22Rv1 (cell line): ENCODE results near the gene TMPRSS15.

ENCODE experiments used
- H3K27ac ChIP-seq: fragments of 450-650 bp; 2 replicates; pipeline ENCODE4 v1.5.1; 2017
- ZFX ChIP-seq: fragments of 450-650 bp; IDR thresholded peaks from 2 replicates; pipeline ENCODE4 v1.6.1; 2017; ENCODE audit warnings: antibody characterized with exemption, borderline replicate concordance
- TF ChIP-seq, protein P1 (sequence below): fragments of 450-650 bp; IDR thresholded peaks from 2 replicates; pipeline ENCODE4 v1.5.1; 2017; ENCODE audit warnings: mild to moderate bottlenecking

TMPRSS15 gene

DNA sequence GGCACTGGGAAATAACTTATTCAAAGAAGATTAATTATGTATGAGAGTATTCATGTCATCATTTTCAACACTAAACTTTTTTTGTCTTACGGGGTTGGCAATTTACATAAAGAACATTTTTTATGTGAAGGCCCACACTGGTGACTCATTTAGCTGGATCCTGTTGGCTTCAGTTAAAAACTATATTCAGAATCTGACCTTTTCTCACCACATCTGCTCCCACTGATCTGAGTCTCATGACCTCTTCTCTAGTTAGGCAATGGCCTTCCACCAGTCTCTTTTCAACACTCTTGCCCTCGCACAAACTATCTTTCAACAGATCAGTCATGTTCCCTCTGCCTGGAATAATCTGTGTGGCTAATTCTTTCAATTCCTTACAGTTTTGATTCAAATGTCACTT, 53.4 kb downstream of the TMPRSS15 start:
- no peak for TF ChIP-seq ZFX
- no peak overlapping the region for H3K27ac ChIP-seq

DNA sequence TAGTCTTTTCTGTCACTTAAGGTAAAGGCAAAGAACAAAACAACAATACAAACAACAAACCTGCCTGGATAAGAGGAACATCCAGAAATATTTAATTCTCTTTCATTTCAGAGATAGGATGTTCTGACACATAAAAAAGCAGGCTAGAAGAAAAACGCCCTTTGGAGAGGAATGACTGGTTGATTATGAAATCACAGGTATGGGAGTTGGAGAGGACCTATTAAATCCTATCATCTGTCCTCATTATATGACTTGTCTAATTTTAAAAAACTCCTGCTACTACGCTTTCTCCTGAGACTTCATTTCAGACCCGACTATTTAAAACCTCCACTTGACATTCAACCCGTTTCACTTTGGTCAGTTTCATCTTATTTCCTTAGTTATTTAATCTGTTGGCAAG, 54.1 kb downstream of the TMPRSS15 start:
- no peak overlapping the region for H3K27ac ChIP-seq
- TF ChIP-seq, protein P1, sequence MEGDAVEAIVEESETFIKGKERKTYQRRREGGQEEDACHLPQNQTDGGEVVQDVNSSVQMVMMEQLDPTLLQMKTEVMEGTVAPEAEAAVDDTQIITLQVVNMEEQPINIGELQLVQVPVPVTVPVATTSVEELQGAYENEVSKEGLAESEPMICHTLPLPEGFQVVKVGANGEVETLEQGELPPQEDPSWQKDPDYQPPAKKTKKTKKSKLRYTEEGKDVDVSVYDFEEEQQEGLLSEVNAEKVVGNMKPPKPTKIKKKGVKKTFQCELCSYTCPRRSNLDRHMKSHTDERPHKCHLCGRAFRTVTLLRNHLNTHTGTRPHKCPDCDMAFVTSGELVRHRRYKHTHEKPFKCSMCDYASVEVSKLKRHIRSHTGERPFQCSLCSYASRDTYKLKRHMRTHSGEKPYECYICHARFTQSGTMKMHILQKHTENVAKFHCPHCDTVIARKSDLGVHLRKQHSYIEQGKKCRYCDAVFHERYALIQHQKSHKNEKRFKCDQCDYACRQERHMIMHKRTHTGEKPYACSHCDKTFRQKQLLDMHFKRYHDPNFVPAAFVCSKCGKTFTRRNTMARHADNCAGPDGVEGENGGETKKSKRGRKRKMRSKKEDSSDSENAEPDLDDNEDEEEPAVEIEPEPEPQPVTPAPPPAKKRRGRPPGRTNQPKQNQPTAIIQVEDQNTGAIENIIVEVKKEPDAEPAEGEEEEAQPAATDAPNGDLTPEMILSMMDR: no peak
- TF ChIP-seq ZFX: no peak

DNA sequence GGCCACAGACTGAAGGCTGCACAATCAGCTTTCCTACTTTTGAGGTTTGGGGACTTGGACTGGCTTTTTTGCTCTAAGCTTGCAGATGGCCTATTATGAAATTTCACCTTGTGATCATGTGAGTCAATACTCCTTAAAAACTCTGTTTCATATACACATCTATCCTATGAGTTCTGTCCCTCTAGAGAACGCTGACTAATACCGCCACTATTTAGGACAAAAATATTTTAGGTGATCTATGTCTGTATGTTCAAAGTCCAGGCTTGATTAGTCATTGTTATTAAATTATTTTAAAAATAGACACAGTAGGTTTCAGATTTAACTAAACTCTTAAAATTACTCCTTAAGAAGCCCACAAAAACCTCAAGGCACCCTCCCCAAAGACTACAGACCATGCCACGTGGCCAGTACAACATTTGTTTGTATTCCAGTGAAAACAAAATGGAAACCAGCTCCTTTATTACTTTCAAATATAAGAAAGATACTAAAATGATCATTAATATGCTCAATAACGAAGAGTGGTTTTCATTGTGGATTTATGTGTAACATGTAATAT, 63.1 kb downstream of the TMPRSS15 start:
- no peak overlapping the region for H3K27ac ChIP-seq
- TF ChIP-seq, protein P1: no peak
- TF ChIP-seq ZFX: no peak

DNA sequence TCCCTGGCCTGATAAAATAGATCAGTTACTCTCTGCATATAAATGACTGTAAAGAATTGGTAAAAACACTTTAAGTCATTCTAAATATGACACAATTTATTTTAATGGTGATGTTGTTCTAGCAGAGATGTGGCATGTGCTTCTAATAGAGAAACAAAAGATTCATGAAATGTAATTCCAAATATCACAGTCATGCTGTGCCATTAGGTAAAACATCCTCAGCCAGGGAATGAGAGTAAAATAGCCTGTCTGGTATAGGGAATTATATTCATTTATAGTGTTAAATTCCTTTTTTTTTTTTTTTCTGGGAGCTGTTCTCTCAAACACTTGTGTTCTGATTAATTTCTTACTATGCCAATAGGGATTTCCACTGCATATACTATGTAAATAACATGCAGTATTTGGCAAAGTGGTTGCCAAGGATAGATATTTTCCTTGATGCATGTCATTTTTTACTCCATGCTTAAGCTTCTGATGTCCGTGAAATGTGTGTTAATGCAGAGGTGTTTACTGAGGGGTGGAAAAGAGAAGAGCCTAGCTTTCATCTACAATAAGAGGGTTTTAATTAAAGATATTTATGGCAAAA, 67.8 kb downstream of the TMPRSS15 start:
- TF ChIP-seq ZFX: no peak
- TF ChIP-seq, protein P1: no peak
- no peak overlapping the region for H3K27ac ChIP-seq

DNA sequence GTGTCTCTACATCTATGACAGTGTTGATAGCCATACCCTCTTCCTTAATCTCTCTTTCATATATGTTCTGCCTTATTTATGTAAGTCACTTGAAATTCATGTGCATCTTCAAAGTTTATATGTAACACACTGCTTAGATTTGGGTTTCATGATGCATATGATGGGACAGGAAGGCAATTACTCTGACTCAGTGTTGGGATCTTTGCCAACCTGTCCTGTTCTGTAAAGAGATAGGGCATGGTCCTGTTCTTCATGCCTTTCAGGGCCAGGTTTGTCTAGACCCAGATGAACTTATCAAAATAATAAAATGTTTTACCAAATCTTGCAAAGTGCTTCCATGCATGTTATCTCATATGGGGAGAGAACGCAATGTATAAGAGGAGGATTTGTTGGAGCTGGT, 69.5 kb downstream of the TMPRSS15 start:
- TF ChIP-seq, protein P1: no peak
- TF ChIP-seq ZFX: no peak
- H3K27ac ChIP-seq: no peak overlapping the region

DNA sequence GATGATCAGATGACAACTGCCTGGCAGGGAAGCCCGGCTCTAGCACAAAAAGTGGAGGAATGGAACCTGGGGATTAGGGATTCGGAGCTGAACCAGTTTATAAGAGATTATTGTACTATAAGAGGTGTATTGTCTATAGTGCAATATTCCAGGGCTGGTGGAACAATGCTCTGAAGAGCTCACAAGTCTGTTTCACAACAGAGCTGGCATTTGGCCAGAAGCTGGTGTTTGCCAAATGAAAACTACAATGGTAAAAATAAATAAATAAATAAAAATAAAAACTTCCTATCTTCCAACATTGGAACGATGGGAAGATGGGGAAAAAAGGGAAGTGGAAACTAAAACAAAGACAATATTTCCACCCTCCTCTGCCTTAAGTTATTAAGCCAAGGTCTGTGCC, 85.4 kb downstream of the TMPRSS15 start:
- no peak overlapping the region for H3K27ac ChIP-seq
- TF ChIP-seq, protein P1: no peak
- TF ChIP-seq ZFX: no peak

DNA sequence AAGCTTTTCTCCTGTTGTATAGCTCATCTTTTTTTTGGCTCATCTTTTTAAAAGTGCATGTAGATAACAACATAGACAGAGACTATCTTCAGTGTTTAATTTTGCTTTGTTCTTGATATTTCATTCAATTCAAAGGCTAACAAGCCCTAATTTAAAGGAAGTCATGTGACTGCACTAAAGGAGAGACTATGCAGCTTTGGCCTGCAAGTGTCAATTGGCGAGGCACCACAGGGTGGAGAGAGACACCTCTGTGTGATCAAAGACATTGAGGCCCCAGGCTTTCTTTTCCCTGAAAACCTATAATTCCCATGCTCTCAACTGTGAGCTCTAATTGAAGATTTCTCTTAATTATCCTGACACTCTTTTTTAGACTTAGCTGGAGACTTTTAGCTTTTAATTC, 105.4 kb downstream of the TMPRSS15 start:
- no peak for TF ChIP-seq ZFX
- TF ChIP-seq, protein P1: no peak
- no peak overlapping the region for H3K27ac ChIP-seq

DNA sequence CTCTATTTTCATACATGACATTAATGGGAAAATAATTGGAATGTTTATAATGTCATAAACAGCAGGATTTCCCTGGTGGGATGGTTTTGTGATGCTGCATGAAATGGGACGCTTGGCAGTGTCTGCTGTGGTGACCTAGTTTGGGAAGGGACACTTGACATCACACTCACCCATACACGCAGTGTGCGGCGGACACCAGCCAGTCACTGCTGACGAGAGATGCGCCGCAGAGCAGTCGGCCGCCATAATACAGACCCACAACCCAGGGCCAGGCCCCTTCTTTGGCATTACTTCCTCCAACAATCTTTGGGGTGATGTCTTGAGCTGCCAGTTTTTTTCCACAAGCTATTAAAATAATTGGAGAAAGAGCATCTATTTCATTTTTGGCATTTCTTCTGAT, 109.5 kb downstream of the TMPRSS15 start:
- no peak for TF ChIP-seq ZFX
- TF ChIP-seq, protein P1: no peak
- no peak overlapping the region for H3K27ac ChIP-seq
